ENCODE measurements around the gene S1PR2. TPM values are rescaled to one million over a fixed set of nuclear protein-coding genes. Genes with fewer than 3 reads are reported as not detected.

Gene S1PR2
- total and polyA plus RNA-seq, 7 donors: 1.2 to 13.0 (median 7.1) TPM

DNA sequence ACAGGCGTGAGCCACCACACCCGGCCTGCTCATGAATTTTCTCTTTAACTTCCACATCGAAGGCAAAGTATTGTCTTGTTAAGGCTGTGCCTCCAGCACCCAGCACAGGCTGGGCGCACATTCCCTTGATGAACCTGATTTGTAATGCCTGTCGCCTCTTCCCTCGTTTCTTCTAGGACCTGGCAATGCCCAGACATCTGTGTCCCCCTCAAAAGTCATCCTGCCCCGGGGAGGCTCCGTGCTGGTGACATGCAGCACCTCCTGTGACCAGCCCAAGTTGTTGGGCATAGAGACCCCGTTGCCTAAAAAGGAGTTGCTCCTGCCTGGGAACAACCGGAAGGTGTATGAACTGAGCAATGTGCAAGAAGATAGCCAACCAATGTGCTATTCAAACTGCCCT lies 43.5 kb upstream of the S1PR2 start:
- Histone ChIP-seq H3K4me1 (peaks cover 0 to 19% (median 17%) of the 10 kb centered on the region in 4 donors), H3K27me3 (peaks cover 14 to 37% (median 22%) of the 10 kb centered on the region in 3 donors), H3K9me3 (no peaks in the 10 kb centered on the region), H3K4me3 (no peak overlapping the region), H3K27ac (no peak overlapping the region), H3K36me3 (no peaks in the 10 kb centered on the region)
- no peak for DNase-seq
- WGBS, 2 donors: 82 to 92% methylated on average over 10 of the region's 10 CpGs
- intact Hi-C loops (cut with DNase I): no loop called here
- no peak for TF ChIP-seq EP300 (IDR thresholded peaks at IDR 0.05)
- no peak for TF ChIP-seq POLR2A (IDR thresholded peaks at IDR 0.05)
- no peak for TF ChIP-seq POLR2AphosphoS5 (IDR thresholded peaks at IDR 0.05)
- TF ChIP-seq CTCF (IDR thresholded peaks at IDR 0.05): no peak

DNA sequence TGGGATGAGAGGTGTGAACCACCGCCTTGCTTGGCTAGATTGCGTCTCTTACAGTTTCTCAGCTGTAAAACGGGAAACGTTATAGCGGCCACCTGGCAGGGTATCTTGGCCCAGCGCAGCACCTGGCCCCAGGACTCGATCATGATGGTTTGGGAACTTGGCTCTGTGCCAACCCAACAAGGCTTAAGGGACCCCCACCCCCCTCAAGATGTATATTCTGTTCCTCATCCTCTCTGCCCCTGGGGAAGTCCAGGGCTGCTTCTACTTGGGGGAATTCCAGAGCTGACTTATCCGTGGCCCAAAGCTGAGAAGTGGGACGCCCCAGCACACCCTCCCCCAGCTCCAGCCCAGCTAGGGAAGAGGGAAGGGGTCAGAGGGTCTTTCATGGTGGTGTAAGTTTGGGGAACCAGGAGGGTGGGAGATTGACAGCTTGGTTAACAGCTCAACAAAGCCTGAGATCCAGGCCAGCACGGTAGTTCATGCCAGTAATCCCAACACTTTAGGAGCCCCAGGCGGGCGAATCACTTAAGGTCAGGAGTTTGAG lies 40.5 kb upstream of the S1PR2 start:
- Histone ChIP-seq H3K27me3 (peaks cover 14 to 30% (median 22%) of the 10 kb centered on the region in 3 donors), H3K9me3 (no peaks in the 10 kb centered on the region), H3K4me3 (peak overlapping the region; percentile 15 to 46 (median 42)), H3K4me1 (peaks cover 0 to 20% (median 19%) of the 10 kb centered on the region in 4 donors), H3K36me3 (no peaks in the 10 kb centered on the region), H3K27ac (peak overlapping the region; percentile 66 to 80 (median 70))
- no peak for TF ChIP-seq POLR2AphosphoS5 (IDR thresholded peaks at IDR 0.05)
- TF ChIP-seq POLR2A (IDR thresholded peaks at IDR 0.05): no peak
- no peak for TF ChIP-seq EP300 (IDR thresholded peaks at IDR 0.05)
- TF ChIP-seq CTCF (IDR thresholded peaks at IDR 0.05): no peak
- 21 to 22% methylated on average over 12 of the region's 12 CpGs for WGBS, 2 donors
- intact Hi-C loops (cut with DNase I): no loop called here
- no peak for DNase-seq

GRCh38 chr19:10270616-10271394 lies 39.7 kb upstream of the S1PR2 start, which contains the start of gene ICAM1:
TSS of gene ICAM1 (plus strand) at chr19:10271120. CDS start at chr19:10271160, 40 bp downstream.
- Histone ChIP-seq H3K36me3 (no peaks in the 10 kb centered on the region), H3K9me3 (no peaks in the 10 kb centered on the region), H3K4me3 (peak within 1 kb of the TSS; percentile 15 to 46 (median 42)), H3K4me1 (peaks cover 0 to 20% (median 19%) of the 10 kb centered on the region in 4 donors), H3K27me3 (peaks cover 14 to 30% (median 22%) of the 10 kb centered on the region in 3 donors), H3K27ac (peak within 1 kb of the TSS; percentile 66 to 80 (median 70))
- DNase-seq: peak; percentile 93
- intact Hi-C loops (cut with DNase I): no loop called here
- 1 to 3% methylated on average over 51 of the region's 51 CpGs for WGBS, 2 donors
- TF ChIP-seq POLR2AphosphoS5 (IDR thresholded peaks at IDR 0.05) (peak; percentile 66 to 90 (median 74)), EP300 (IDR thresholded peaks at IDR 0.05) (peak in 2 of 4 donors; percentile 52 to 67), CTCF (IDR thresholded peaks at IDR 0.05) (no peak), POLR2A (IDR thresholded peaks at IDR 0.05) (peak in 1 of 2 donors; percentile 24)

- DNase-seq: peak; percentile 83
- no peaks in the 10 kb centered on the region for H3K36me3 ChIP-seq
- WGBS, 2 donors: 2 to 3% methylated on average over 37 of the region's 37 CpGs
Observed at GRCh38 chr19:10270180-10270615, 39.1 kb upstream of the S1PR2 start.

More at GRCh38 chr19:10270180-10270615, 39.1 kb upstream of the S1PR2 start:
- no peak for TF ChIP-seq CTCF (IDR thresholded peaks at IDR 0.05)
- TF ChIP-seq POLR2A (IDR thresholded peaks at IDR 0.05): peak in 1 of 2 donors; percentile 12
- no peak for TF ChIP-seq EP300 (IDR thresholded peaks at IDR 0.05)
- peak in 1 of 4 donors; percentile 10 for TF ChIP-seq POLR2AphosphoS5 (IDR thresholded peaks at IDR 0.05)
- H3K4me3 ChIP-seq: peak overlapping the region; percentile 15 to 46 (median 42)
- H3K4me1 ChIP-seq: peaks cover 0 to 20% (median 19%) of the 10 kb centered on the region in 4 donors
- peaks cover 14 to 30% (median 22%) of the 10 kb centered on the region in 3 donors for H3K27me3 ChIP-seq
- intact Hi-C loops (cut with DNase I): no loop called here
- no peaks in the 10 kb centered on the region for H3K9me3 ChIP-seq
- H3K27ac ChIP-seq: peak overlapping the region; percentile 66 to 80 (median 70)
